ENCODE measurements around the gene FOXE3.

FOXE3 gene

DNA sequence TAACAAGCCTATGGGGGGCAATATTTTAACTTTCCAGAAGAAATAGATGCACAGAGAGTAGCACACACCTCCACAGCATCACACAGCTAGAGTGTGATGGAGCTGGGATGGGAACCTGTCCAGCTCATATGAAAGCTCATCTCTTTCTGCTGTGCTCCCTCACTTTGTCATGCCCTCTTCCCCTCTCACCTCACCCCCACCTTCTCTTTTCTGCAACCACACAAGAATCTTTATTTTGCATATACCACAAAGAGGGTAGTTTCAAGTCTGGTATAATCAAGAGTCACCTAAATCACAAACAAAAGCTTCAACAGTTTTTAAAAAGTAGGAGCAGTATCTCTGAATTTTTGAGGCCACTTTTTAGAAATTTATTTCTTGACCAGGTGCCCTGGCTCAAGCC is 44.4 kb downstream of the FOXE3 start:
- Histone ChIP-seq H3K27me3 (ENCODE audit: control insufficient read depth in 2 of 2, insufficient read depth in 2 of 2, low read length in 2 of 2) (peaks cover 0 to 11% of the 10 kb centered on the region in 2 donors), H3K27ac (ENCODE audit: low read depth in 2 of 2, low read length in 2 of 2) (no peak overlapping the region), H3K9ac (ENCODE audit: low read depth in 1 of 2, low read length in 2 of 2) (no peak overlapping the region), H3K9me3 (ENCODE audit: control insufficient read depth in 2 of 2, low read length in 2 of 2) (no peaks in the 10 kb centered on the region), H3K4me1 (ENCODE audit: control insufficient read depth in 2 of 2, insufficient read depth in 2 of 2, low read length in 2 of 2) (no peaks in the 10 kb centered on the region), H3K36me3 (ENCODE audit: control insufficient read depth in 2 of 2, insufficient read depth in 2 of 2, low read length in 2 of 2) (no peaks in the 10 kb centered on the region), H3K4me3 (ENCODE audit: low read length in 2 of 2) (no peak overlapping the region)

DNA sequence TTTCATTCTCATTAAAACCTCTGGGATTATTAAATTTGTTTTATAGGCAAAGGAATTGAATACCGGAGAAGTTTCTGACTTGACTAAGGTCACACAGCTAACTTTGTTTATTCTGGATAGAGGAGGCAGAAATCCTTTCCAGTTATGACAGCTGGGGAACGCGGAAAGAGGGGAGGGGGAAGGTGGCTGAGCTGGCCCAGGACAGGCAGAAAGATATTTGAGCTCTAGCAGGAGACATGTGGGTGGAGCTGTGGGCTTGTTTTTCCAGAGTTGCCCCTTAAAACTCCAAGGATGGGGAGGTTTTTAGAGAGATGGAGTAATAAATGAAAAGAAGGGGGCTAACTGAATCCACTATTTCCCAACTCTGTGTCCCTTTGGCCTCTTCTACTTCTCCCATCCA is 49.5 kb downstream of the FOXE3 start:
- Histone ChIP-seq H3K27me3 (ENCODE audit: control insufficient read depth in 2 of 2, insufficient read depth in 2 of 2, low read length in 2 of 2) (peaks cover 4 to 11% of the 10 kb centered on the region in 2 donors), H3K9me3 (ENCODE audit: control insufficient read depth in 2 of 2, low read length in 2 of 2) (no peaks in the 10 kb centered on the region), H3K27ac (ENCODE audit: low read depth in 2 of 2, low read length in 2 of 2) (no peak overlapping the region), H3K9ac (ENCODE audit: low read depth in 1 of 2, low read length in 2 of 2) (no peak overlapping the region), H3K4me3 (ENCODE audit: low read length in 2 of 2) (no peak overlapping the region), H3K36me3 (ENCODE audit: control insufficient read depth in 2 of 2, insufficient read depth in 2 of 2, low read length in 2 of 2) (no peaks in the 10 kb centered on the region), H3K4me1 (ENCODE audit: control insufficient read depth in 2 of 2, insufficient read depth in 2 of 2, low read length in 2 of 2) (peaks cover 0 to 2% of the 10 kb centered on the region in 2 donors)
